WTC11 (cell line): ENCODE data around the gene NPAS2.

Experiments used
- CTCF ChIP-seq: fragments of 200-600 bp; IDR thresholded peaks from 2 replicates; pipeline ENCODE4 v1.8.0; 2022; ENCODE audit warnings: antibody characterized with exemption
- MXD4 ChIP-seq: fragments of 250-450 bp; sonication (Bioruptor Pico); IDR thresholded peaks from 2 replicates; pipeline ENCODE4 v1.8.0; 2021; ENCODE audit warnings: mild to moderate bottlenecking, moderate library complexity, borderline replicate concordance
- USF2 ChIP-seq: sonication (generic); formaldehyde crosslinking; IDR thresholded peaks from 2 replicates; pipeline ENCODE4 v1.8.1; 2023; ENCODE audit warnings: mild to moderate bottlenecking, missing genetic modification reagents, moderate library complexity

GRCh38 chr2:100878000-100878791 lies 58.3 kb downstream of the NPAS2 start:
- no peak for TF ChIP-seq USF2 (CRISPR knock-in tag)
- TF ChIP-seq MXD4 (CRISPR knock-in tag), result no peak
- no peak for TF ChIP-seq CTCF
